GM18858 (cell line): Measurements from ENCODE around the gene TEX13A.
"Not testable (repeated sequence)": the region's sequence is repeated elsewhere in the genome, so short reads cannot be mapped to it uniquely, and the experiment has no call there.

ENCODE experiments used
- ATAC-seq: cut with Tn5 transposase; IDR thresholded peaks from one replicate; pipeline ENCODE4 v1.9.1; 2021; ENCODE audit not compliant: unreplicated experiment

TEX13A gene

GRCh38 chrX:105220636-105221035 is at the start of gene TEX13A:
TSS of gene TEX13A (minus strand) at chrX:105220694. CDS start at chrX:105220397, 297 bp downstream.
- no peak for ATAC-seq

GRCh38 chrX:105269386-105269785 is 48.9 kb upstream of the TEX13A start:
- ATAC-seq: no peak

GRCh38 chrX:105267167-105267566 is 46.7 kb upstream of the TEX13A start:
- no peak for ATAC-seq

- ATAC-seq: no peak
Measured at GRCh38 chrX:105266456-105266855, 46.0 kb upstream of the TEX13A start.

- ATAC-seq: no peak
Measured at GRCh38 chrX:105265093-105265492, 44.6 kb upstream of the TEX13A start.

GRCh38 chrX:105263801-105264200 is 43.3 kb upstream of the TEX13A start:
- ATAC-seq: no peak

- no peak for ATAC-seq
Measured at GRCh38 chrX:105263171-105263570, 42.7 kb upstream of the TEX13A start.

GRCh38 chrX:105260291-105261043 is 40.0 kb upstream of the TEX13A start:
- no peak for ATAC-seq

- ATAC-seq: no peak
Measured at GRCh38 chrX:105241056-105241455, 20.6 kb upstream of the TEX13A start.

GRCh38 chrX:105237407-105237806 is 16.9 kb upstream of the TEX13A start:
- ATAC-seq: not testable (repeated sequence)

GRCh38 chrX:105229146-105229545 is 8.7 kb upstream of the TEX13A start:
- no peak for ATAC-seq

- ATAC-seq: no peak
Measured at GRCh38 chrX:105228602-105229001, 8.1 kb upstream of the TEX13A start.

GRCh38 chrX:105226499-105226898 is 6.0 kb upstream of the TEX13A start:
- ATAC-seq: no peak

GRCh38 chrX:105221374-105221773 is 880 bp upstream of the TEX13A start:
- no peak for ATAC-seq

- ATAC-seq: no peak
Measured at GRCh38 chrX:105219454-105220401, 766 bp downstream of the TEX13A start.

GRCh38 chrX:105211066-105211575 is 9.4 kb downstream of the TEX13A start:
- ATAC-seq: no peak

GRCh38 chrX:105210258-105210657 is 10.2 kb downstream of the TEX13A start:
- ATAC-seq: no peak

- no peak for ATAC-seq
Measured at GRCh38 chrX:105209406-105209805, 11.1 kb downstream of the TEX13A start.

- ATAC-seq: peak; percentile 63
Measured at GRCh38 chrX:105191878-105192277, 28.6 kb downstream of the TEX13A start.

GRCh38 chrX:105190252-105190853 is 30.1 kb downstream of the TEX13A start:
- no peak for ATAC-seq

GRCh38 chrX:105189093-105189492 is 31.4 kb downstream of the TEX13A start:
- ATAC-seq: no peak
